UCSD-AML1 (cell line): Measurements from ENCODE around the gene CUX1.
"Not testable (repeated sequence)": the region's sequence is repeated elsewhere in the genome, so short reads cannot be mapped to it uniquely, and the experiment has no call there.

Experiments
- DNase-seq: peaks from one replicate; lab custom pipeline; 2025; ENCODE audit not compliant: unreplicated experiment; lab: John Stamatoyannopoulos, UW

The CUX1 gene

DNA sequence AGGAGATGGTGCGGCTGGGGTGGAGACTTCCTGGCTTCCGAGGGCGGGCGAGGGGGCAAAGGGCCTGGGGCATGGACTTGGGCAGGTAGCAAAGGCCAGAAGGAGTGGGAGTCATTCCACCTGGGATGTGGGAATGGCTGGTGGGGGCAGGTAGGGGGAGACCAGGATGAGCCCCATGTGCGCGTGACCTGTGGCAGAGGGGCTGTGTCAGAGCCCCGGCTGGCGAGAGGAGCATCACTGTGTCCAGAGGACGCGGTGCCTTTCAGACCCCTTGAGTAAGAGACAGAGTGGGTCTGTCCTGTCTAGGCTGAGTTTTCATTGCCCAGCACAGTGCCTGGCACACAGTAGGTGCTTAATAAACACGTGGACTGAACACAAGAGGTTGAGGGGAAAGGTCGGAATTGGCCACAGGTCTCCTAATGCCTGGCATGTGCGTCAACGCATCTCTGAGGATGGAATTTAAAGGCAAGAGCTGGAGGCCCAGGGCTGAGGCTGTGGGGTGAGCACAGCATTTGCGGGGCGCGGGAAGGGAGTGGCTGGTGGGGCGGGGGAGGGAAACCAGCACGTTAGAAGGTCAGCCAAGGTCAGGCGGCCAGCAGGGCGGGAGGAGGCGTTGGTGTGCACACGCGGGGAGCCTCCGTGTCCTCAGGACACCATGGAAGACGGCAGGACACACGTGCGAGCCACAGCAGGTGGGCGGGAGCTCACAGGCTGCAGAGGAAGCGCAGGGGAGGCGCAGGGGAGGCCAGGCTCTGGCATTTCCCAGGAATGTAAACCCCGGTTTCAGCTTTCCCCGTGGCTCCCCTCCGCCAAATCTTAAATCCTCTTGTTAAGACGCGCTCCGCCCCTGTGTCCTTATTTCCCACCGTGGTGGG, 51.8 kb downstream of the CUX1 start:
- no peak for DNase-seq

DNA sequence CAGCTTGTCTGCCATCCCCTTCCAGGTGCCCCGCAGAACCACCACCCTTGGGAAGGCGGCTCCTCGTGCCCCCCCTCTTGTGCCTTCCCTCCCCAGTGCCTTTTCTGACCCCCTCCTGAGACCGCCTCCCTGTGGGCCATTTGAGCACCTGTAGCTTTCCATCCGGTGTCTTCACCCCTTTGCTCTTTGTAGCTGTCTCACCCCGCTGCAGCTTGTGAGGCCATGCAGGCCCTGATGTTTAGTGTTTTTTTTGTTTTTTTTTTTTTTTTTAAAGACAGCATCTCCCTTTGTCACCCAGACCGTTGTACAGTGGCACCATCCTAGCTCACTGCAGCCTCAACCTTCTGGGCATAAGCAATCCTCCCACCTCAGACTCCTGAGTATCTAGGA, 52.5 kb downstream of the CUX1 start:
- no peak for DNase-seq

DNA sequence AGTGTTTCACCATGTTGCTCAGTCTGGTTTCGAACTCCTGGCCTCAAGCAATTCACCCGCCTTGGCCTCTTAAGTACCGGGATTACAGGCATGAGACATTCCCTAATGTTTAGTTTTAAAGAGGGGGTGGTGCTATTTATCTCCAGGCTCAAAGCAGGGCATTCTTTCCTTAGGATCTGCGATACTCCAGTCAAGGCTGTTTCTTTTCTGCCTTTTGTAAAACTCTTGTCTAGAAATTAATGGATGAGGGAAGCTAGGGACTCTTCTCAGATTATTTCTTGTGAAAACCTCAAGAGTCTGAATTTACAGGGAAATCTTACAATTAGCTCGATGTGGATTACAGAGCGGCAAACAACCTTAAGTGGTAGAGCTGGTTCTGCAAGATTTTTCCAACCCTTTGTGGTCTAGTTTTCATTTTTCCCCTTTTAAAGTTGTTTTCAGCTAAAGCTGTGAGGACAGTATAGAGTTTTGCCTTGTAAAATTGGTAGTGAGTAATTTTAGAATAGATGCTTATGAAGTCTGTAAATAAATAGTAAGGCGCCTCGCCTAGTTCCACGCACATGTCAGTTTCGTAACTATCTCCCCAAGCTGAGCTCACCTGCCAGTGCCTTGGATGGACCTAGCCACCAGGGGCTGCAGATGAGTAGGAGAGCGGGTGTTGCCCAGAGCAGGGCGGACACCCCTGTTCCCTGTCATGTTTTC, 53.1 kb downstream of the CUX1 start:
- no peak for DNase-seq

DNA sequence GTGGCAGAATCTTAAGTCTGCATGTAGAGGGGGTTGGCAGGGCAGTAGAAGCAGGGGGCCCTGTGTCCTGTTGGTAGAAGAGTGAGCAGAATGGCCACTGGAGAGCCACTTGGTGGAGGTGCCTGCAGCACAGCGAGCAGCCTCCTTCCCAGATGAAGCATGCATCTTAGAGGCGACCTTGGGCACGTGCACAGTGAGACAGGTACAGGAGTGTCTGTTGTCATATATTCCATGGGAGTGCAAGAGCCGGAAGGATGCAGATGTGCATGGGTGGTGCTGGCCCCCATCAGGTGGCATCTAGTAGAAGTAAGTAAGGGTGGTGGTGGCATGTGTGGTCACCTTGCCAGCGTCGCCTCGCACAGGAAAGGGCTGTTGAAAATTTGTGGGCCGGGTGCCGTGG, 53.9 kb downstream of the CUX1 start:
- no peak for DNase-seq

DNA sequence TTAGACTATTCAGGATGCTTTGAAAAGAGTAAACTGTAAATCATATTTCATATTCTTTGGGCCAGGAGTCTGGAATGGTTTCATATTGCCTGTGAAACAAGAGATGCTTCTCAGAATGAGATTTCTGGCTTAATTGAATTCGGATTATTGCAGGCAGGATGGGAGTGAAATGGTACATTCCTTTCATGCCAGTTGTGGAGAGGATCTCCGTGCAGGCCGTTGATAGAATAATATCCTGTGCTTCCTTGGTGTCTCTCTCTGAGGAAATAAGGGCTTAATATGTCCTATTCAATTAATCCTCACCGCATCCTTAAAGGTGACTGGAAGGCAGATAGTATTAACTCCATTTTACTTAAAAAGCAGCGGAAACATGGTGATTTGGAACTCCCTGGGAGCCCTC, 56.6 kb downstream of the CUX1 start:
- no peak for DNase-seq

DNA sequence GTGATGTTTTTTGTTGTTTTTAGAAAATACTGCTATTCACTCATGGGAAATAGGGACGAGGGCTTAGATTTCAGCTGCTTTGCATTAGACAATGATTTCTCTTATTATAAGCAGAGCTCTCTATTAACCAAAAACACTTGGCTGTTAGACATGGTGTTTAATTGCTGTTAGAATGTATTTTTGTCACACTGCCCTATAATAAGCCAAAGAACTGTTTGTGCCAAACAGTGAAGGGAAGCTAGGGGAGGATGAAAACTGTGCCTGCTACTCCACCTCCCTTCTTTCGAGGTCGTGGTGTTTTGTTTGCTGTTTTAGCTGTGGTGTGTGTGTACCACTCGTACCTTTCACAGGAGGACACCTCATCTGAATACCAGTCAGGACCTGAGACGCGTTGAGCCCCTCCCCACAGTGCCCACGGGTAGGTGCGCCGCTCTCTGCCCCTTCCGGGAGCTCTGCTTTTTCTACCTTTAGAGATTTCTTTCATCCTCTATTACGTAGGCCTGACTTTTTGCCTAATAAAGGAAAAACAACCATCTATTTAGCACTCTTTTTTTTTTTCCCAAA, 57.9 kb downstream of the CUX1 start:
- DNase-seq = no peak

DNA sequence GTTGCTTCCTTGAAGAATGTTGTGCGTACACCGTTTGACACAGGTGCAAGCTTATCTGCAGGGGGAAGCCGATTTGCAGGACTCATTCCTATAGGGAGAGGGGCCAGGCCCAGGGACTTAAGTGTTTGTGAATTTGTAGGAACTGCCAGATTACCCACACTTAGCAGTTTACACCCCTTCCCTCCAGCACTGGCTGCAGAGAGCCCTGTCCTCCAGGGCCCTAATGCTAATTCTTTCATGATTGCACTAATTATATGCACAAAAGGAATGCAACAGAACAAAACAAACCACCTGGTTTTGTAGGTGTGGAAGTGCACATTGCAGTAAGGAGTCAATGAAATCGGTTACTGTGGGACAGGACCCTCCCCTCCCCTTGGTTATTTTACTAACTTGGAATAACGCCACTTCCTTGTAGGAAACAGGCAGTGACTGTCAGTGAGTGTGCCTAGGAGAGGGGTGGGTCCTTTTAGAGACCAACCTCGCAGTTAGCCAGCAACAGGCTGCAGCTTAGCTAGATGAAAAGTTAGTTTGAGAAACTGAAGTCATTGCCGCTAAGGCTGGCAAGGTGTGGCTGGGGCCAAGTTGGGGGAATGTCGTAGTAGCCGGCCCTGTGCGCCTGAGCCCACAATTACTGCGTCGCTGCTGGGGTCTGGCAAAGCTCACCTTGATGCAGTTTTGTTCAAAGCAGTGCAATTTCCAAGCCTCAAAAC, 60.6 kb downstream of the CUX1 start:
- DNase-seq = no peak

DNA sequence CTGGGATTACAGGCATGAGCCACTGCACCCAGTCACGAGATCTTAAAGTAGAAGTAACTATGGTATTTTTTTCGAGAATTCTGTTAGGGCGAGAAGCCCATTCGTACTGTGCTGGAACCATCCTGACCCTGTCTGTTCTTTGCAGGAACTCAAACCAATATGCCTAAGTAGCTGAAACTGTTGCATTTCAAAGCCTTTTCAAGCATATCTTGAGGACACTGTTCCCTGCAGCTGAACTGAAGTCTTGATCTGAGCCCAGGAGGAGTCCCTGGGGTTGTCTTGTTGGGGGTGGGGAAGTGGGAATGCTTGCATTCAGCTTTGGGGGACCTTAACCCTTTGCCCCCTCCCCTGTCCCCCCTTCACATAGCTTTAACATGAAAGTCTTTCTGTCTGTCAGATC, 61.5 kb downstream of the CUX1 start:
- no peak for DNase-seq

DNA sequence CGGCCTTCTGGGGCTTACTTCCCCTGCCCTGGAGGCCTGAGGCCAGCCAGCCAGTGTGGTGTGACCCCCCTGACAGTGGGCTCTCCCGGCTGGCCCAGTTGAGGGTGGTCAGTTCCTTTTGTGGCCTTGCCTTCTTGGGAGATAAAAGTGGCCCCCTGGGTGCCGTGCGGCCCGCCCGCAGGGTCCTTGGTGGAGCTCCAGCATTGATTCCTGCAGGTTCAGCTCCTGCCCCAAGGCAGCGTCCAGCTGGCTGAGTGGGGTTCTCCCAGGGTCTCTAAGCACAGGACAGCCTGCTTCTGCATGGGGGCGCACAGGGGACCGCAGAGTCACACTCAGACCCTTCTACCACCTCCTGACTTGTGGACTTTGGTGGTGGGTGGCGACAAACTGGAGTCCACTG, 62.1 kb downstream of the CUX1 start:
- no peak for DNase-seq

DNA sequence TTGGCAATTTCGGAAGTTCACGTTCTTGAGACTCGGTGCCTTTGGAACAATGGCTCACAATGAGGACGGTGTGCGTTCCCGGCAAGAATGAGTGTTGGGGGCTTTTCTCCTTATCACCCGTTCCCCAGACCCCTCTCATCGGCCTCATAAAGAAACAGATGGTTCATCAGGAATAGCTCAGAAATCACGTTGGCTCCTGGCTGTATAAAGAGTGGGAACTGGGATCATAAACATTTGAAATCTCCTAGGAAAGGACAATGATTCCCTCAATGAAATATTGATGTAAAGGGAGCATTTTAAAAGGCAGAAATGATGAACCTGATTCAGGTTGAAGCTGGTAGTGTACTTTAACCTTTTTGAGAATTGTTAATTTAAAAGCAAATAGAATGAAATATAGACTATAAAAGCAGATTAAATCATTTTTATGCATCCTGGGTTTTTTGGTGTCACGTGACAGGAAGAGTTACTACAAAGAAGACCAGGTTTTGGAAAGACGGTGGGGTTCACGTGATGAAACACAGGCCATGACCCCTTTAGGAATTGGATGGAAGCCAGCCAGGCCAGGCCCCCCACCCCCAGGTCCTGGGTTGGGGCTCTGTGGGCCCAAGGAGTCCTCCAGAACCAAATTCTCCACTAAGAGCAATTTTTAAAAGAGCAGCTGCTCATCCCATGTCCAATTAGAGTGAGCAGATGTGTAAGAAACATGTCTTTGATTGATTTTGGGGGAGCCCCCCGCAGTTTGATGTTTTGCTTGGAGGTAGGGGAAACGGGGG, 63.0 kb downstream of the CUX1 start:
- no peak for DNase-seq

DNA sequence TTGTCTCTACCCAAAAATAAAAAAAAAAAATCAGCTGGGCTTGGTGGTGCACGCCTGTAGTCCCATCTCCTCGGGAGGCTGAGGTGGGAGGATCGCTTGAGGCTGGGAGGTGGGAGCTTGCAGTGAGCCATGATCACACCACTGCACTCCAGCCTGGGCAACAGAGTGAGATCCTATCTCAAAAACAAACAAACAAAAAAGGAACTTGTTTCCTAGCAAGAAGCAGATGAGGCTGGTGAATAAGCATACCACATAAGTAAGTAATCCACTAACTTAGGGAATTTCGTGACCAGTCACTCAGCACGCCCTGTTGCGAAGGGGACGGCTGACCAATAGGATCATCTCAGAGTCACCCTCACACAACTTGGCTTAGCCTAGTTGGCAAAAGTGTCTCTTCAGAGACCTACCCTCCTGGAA, 64.6 kb downstream of the CUX1 start:
- DNase-seq = no peak

DNA sequence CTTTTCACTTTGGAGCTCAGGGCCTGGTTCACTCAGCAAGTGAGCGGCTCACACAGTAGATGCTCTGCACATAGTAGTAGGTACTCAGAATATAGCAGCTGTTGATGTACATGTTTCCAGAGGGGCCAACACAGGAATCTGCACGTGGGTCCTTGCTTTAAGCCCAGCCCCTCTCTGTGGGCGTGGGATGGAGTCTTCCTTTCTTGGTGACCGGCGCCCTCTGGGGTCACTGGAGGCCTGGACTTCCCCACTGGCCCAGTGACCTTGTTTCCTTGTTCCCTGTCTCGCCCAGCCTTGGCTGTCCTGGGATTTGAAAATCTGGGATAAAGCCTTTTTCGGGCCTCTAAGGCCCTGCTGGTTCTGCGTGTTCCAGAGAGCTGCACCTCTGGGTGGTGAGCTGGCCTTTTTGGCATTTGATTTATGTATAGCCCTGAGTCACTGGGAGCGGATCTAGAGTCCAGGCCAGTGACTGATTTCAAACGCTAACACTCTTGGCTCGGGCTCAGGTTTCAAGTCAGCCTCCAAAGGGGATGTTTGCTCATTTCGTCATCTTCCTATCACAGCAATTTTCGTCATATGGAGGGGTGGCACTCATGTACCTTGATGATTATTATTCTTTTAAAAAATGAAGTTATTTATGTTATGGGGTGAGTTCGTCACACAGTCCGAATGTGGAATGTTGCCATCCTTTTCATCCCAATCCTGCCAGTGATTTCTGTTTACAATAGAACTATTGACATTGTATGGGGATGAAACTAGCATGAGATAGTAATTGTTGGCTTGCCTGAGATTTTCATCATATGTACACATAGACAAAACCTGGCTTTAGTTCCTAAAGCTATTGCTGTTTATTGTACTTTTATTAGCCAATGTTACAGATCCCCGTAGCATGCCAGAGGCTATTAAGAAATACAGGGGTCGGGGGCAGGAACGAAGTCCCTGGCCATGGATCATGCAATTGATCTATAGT, 65.5 kb downstream of the CUX1 start:
- DNase-seq = no peak

DNA sequence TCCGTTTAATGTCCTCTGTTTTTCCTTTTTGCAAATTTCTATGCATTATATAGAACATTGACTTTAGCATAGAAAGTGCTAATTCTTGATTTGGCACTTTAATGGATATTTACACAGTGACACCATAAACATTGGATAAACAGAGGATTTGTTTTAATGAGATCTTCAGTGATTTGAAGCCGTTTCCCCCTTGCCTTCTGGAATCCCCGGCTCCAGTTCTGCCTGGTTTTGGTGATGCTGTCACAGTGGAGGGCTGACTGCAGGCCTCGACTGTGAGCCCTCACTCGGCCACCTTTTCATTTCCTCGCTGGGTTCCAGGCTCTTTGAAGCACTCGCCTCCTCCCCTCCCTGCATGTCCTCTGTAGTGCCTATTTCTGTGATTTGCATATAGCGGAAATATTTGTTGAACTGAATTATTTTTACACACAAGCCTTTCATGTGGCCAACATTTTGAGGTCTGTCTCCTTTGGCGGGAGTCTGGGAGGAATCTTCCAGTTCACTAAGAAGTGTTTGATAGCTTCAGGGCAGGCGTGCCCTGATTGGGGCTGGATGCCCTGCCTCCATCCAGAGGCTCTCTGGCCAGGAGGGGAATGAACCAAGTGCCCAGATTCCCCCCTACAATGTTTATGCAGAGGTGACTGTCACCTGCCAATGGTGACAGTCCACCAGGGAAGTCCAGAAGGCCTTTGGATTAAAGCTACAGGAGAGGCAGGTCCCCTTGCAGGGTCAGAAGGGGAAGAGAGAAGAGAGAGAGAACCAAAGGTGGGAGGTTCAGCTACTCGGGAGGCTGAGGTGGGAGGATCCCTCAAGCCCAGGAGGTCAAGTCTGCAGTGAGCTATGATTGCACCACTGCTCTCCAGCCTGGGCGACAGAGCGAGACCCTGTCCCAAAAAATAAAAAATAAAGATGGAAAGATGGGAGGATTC, 67.5 kb downstream of the CUX1 start:
- DNase-seq = no peak

DNA sequence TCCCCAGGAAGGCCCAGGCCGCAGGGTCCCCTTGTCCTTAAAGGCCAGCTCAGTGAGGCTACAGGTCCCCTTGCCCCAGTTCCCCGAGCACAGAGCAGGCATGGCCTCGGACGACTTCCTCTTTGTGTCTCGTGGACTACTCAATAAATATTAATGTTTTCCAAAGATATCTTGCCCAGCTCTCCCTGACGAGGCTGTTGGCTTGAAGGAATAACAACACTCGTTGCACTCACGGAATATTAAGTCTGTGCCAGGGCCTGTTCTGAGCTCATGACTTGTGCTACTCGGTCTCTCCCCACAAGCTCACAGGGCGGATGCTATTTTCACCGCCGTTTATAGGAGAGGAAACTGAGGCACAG, 68.2 kb downstream of the CUX1 start:
- no peak for DNase-seq

DNA sequence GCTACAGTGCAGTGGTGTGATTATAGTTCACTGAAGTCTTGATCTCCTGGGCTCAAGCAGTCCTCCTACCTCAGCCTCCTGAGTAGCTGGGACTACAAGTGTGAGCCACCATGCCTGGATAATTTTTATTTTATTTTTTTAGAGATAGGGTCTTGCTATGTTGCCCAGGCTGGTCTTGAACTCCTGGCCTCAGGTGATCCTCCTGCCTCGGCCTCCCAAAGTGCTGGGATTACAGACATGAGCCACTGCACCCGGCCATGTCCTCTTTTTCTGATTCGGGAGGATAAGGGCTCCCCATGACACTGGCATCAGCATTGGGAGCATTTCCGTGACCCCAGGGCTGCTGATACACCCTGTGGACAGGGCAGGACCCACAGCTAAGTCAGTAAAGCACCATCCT, 69.9 kb downstream of the CUX1 start:
- not testable (repeated sequence) for DNase-seq

DNA sequence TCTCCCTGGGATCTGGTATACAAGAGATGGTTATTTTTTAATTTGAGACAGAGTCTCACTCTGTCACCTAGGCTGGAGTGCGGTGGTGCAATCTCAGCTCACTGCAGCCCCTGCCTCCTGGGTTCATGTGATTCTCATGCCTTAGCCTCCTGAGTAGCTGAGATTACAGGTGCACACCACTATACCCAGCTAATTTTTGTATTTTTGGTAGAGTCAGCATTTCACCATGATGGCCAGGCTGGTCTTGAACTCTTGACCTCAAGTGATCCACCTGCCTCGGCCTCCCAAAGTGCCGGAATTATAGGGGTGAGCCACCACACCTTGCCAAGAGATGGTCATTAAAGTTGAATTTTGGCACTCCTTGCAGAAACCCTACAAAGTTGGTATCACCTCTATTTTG, 71.1 kb downstream of the CUX1 start:
- not testable (repeated sequence) for DNase-seq

DNA sequence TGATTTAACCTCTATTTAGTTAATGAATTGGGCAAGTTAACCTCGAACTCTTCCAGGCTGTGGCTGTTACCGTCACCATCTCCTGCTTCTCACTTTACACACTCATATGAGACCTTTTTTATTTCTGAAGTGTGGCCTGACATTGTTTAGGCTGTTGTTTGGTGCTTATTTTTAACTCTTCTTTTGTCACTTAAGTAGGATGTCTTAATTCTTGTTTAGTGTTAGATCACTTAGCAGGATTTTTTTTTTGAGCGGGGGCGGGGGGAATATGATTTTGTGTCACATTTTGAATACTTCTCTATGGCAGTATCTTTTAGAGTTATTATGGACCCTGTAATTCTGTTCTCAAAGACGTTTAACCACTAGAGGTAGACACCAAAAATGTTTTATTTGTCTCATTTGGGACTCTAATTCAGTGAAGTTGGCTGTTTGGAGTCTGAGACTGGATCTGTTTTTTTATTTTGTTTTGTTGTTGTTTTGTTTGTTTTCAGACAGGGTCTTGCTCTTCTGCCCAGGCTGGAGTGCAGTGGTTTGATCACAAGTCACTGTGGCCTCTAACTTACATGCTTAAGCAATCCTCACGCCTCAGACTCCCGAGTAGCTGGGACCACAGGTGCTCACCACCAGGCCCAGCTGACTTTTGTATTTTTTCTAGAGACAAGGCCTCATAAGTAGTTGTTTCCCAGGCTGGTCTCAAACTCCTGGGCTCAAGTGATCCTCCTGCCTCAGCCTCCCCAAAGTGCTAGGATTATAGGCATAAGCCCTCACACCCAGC, 73.5 kb downstream of the CUX1 start:
- no peak for DNase-seq
